GM12875 (cell line): ENCODE data around the gene IGF2.

Source experiments
- H3K4me3 ChIP-seq: one replicate; pipeline ENCODE4 v1.5.1; 2011; ENCODE audit warnings: low read depth, low read length, control low read depth
- TF ChIP-seq, protein P1 (sequence below): IDR thresholded peaks from 2 replicates; pipeline ENCODE4 v1.5.1; 2011; ENCODE audit warnings: low read depth, mild to moderate bottlenecking, control low read depth, inconsistent platforms, low read length, moderate library complexity, borderline replicate concordance; ENCODE audit not compliant: insufficient read depth

IGF2 gene

GRCh38 chr11:2146051-2146450 lies 6.9 kb upstream of the IGF2 start:
- no peak overlapping the region for H3K4me3 ChIP-seq
- TF ChIP-seq, protein P1, sequence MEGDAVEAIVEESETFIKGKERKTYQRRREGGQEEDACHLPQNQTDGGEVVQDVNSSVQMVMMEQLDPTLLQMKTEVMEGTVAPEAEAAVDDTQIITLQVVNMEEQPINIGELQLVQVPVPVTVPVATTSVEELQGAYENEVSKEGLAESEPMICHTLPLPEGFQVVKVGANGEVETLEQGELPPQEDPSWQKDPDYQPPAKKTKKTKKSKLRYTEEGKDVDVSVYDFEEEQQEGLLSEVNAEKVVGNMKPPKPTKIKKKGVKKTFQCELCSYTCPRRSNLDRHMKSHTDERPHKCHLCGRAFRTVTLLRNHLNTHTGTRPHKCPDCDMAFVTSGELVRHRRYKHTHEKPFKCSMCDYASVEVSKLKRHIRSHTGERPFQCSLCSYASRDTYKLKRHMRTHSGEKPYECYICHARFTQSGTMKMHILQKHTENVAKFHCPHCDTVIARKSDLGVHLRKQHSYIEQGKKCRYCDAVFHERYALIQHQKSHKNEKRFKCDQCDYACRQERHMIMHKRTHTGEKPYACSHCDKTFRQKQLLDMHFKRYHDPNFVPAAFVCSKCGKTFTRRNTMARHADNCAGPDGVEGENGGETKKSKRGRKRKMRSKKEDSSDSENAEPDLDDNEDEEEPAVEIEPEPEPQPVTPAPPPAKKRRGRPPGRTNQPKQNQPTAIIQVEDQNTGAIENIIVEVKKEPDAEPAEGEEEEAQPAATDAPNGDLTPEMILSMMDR: no peak

GRCh38 chr11:2144544-2145248 lies 5.5 kb upstream of the IGF2 start:
- TF ChIP-seq, protein P1: no peak
- H3K4me3 ChIP-seq: no peak overlapping the region

GRCh38 chr11:2143799-2144543 lies 4.8 kb upstream of the IGF2 start:
- TF ChIP-seq, protein P1: no peak
- no peak overlapping the region for H3K4me3 ChIP-seq

- no peak overlapping the region for H3K4me3 ChIP-seq
- TF ChIP-seq, protein P1: no peak
Measured at GRCh38 chr11:2143477-2143798, 4.2 kb upstream of the IGF2 start.

DNA sequence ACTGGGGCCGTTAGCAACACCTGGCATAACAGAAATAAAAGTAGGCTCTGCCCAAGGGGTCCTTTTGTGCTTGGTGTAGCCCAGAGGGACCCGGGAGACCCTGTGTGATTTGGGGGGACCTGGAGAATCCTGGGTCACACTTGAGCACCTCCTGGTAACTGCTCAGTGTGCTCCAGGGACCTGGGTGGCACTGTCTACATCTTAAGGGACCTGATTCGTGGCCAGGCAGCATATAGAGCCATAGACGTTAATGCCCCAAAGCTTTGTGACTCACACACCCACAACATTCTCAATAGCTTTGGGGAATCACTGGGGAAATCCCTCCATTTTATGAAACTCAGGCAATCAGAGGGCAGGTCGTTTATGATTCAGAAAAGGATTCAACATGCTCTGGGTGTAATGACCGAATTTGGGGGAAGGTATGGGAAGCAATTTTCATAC lies 3.6 kb upstream of the IGF2 start:
- TF ChIP-seq, protein P1: no peak
- no peak overlapping the region for H3K4me3 ChIP-seq

DNA sequence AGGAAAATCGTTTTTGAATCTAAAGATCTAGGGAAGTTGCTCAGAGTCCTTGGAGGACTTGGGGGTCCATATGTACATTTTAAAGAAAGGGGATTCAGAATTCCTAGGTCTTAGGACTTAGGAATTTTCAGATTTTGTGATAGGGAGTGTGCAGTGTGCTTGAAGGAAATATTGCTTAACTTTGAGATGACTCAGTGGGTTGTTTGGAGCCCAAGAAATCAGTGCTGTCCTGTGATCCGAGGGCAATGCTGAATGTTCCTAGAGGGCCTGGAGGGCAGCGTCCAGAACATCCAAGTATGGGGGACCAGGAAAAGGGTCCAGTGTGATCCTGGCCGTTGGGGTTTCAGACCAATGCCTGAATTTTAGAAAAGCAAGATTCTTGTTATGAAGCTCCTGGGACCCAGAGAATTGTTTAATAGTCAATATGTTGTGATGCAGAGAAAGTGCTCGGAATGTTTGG lies 3.1 kb upstream of the IGF2 start:
- TF ChIP-seq, protein P1: no peak
- H3K4me3 ChIP-seq: no peak overlapping the region
